ENCODE results near the gene TMEM114. TPM values are rescaled to one million over a fixed set of nuclear protein-coding genes. Genes with fewer than 3 reads are reported as not detected.
"Not testable (repeated sequence)": the region's sequence is repeated elsewhere in the genome, so short reads cannot be mapped to it uniquely, and the experiment has no call there.

TMEM114 gene
- polyA plus RNA-seq, 1 donor: 0.49 TPM

- Histone ChIP-seq H3K4me1 (ENCODE audit: control insufficient read depth, insufficient read depth, low read length) (peaks cover 4% of the 10 kb centered on the region), H3K4me3 (ENCODE audit: low read length) (no peak overlapping the region), H3K36me3 (ENCODE audit: control insufficient read depth, insufficient read depth, low read length) (no peaks in the 10 kb centered on the region), H3K9me3 (ENCODE audit: control insufficient read depth, low read depth, low read length) (no peaks in the 10 kb centered on the region), H3K27me3 (ENCODE audit: control insufficient read depth, insufficient read depth, low read length) (no peaks in the 10 kb centered on the region), H3K27ac (ENCODE audit: low read length) (no peak overlapping the region)
- no peak for DNase-seq
- WGBS (ENCODE audit: insufficient coverage, low lambda C conversion rate): 50% methylated on average over 1 of the region's 2 CpGs
Observed at GRCh38 chr16:8575399-8575798, 14.9 kb downstream of the TMEM114 start.

GRCh38 chr16:8572919-8573724 lies 17.2 kb downstream of the TMEM114 start:
- H3K27ac ChIP-seq (ENCODE audit: low read length): no peak overlapping the region
- no peaks in the 10 kb centered on the region for H3K36me3 ChIP-seq (ENCODE audit: control insufficient read depth, insufficient read depth, low read length)
- WGBS (ENCODE audit: insufficient coverage, low lambda C conversion rate): 100% methylated on average over 1 of the region's 7 CpGs
- H3K9me3 ChIP-seq (ENCODE audit: control insufficient read depth, low read depth, low read length): no peaks in the 10 kb centered on the region
- peaks cover 4% of the 10 kb centered on the region for H3K4me1 ChIP-seq (ENCODE audit: control insufficient read depth, insufficient read depth, low read length)
- H3K4me3 ChIP-seq (ENCODE audit: low read length): no peak overlapping the region
- no peak for DNase-seq
- H3K27me3 ChIP-seq (ENCODE audit: control insufficient read depth, insufficient read depth, low read length): peaks cover 2% of the 10 kb centered on the region

- no peak for DNase-seq
- Histone ChIP-seq H3K9me3 (ENCODE audit: control insufficient read depth, low read depth, low read length) (no peaks in the 10 kb centered on the region), H3K27me3 (ENCODE audit: control insufficient read depth, insufficient read depth, low read length) (peaks cover 2% of the 10 kb centered on the region), H3K4me3 (ENCODE audit: low read length) (no peak overlapping the region), H3K27ac (ENCODE audit: low read length) (no peak overlapping the region), H3K4me1 (ENCODE audit: control insufficient read depth, insufficient read depth, low read length) (peaks cover 4% of the 10 kb centered on the region), H3K36me3 (ENCODE audit: control insufficient read depth, insufficient read depth, low read length) (no peaks in the 10 kb centered on the region)
- WGBS (ENCODE audit: insufficient coverage, low lambda C conversion rate): no CpG with 5 or more reads among the region's 11 CpGs
Observed at GRCh38 chr16:8572063-8572918, 18.0 kb downstream of the TMEM114 start.

GRCh38 chr16:8571061-8571596 lies 19.2 kb downstream of the TMEM114 start:
- H3K9me3 ChIP-seq (ENCODE audit: control insufficient read depth, low read depth, low read length): no peaks in the 10 kb centered on the region
- H3K4me1 ChIP-seq (ENCODE audit: control insufficient read depth, insufficient read depth, low read length): peaks cover 4% of the 10 kb centered on the region
- no peaks in the 10 kb centered on the region for H3K36me3 ChIP-seq (ENCODE audit: control insufficient read depth, insufficient read depth, low read length)
- H3K27ac ChIP-seq (ENCODE audit: low read length): peak overlapping the region; percentile 25
- H3K4me3 ChIP-seq (ENCODE audit: low read length): no peak overlapping the region
- peaks cover 2% of the 10 kb centered on the region for H3K27me3 ChIP-seq (ENCODE audit: control insufficient read depth, insufficient read depth, low read length)
- peak in 1 of 2 donors; percentile 34 for DNase-seq
- WGBS (ENCODE audit: insufficient coverage, low lambda C conversion rate): no CpG with 5 or more reads among the region's 6 CpGs

GRCh38 chr16:8570393-8570792 lies 19.9 kb downstream of the TMEM114 start:
- not testable (repeated sequence) for H3K27me3 ChIP-seq (ENCODE audit: control insufficient read depth, insufficient read depth, low read length); H3K4me3 ChIP-seq (ENCODE audit: low read length); H3K4me1 ChIP-seq (ENCODE audit: control insufficient read depth, insufficient read depth, low read length); H3K27ac ChIP-seq (ENCODE audit: low read length); H3K36me3 ChIP-seq (ENCODE audit: control insufficient read depth, insufficient read depth, low read length); H3K9me3 ChIP-seq (ENCODE audit: control insufficient read depth, low read depth, low read length); DNase-seq
- WGBS (ENCODE audit: insufficient coverage, low lambda C conversion rate): no CpG with 5 or more reads among the region's 12 CpGs

GRCh38 chr16:8569650-8570346 lies 20.5 kb downstream of the TMEM114 start:
- no peaks in the 10 kb centered on the region for H3K36me3 ChIP-seq (ENCODE audit: control insufficient read depth, insufficient read depth, low read length)
- no CpG with 5 or more reads among the region's 35 CpGs for WGBS (ENCODE audit: insufficient coverage, low lambda C conversion rate)
- H3K27ac ChIP-seq (ENCODE audit: low read length): no peak overlapping the region
- peaks cover 4% of the 10 kb centered on the region for H3K4me1 ChIP-seq (ENCODE audit: control insufficient read depth, insufficient read depth, low read length)
- H3K9me3 ChIP-seq (ENCODE audit: control insufficient read depth, low read depth, low read length): no peaks in the 10 kb centered on the region
- DNase-seq: no peak
- H3K4me3 ChIP-seq (ENCODE audit: low read length): no peak overlapping the region
- H3K27me3 ChIP-seq (ENCODE audit: control insufficient read depth, insufficient read depth, low read length): peaks cover 2% of the 10 kb centered on the region

GRCh38 chr16:8568231-8568617 lies 22.1 kb downstream of the TMEM114 start:
- Histone ChIP-seq H3K27ac (ENCODE audit: low read length) (no peak overlapping the region), H3K9me3 (ENCODE audit: control insufficient read depth, low read depth, low read length) (no peaks in the 10 kb centered on the region), H3K4me3 (ENCODE audit: low read length) (no peak overlapping the region), H3K36me3 (ENCODE audit: control insufficient read depth, insufficient read depth, low read length) (no peaks in the 10 kb centered on the region), H3K27me3 (ENCODE audit: control insufficient read depth, insufficient read depth, low read length) (peaks cover 2% of the 10 kb centered on the region), H3K4me1 (ENCODE audit: control insufficient read depth, insufficient read depth, low read length) (peaks cover 4% of the 10 kb centered on the region)
- DNase-seq: no peak
- no CpG with 5 or more reads among the region's 6 CpGs for WGBS (ENCODE audit: insufficient coverage, low lambda C conversion rate)

- Histone ChIP-seq H3K27me3 (ENCODE audit: control insufficient read depth, insufficient read depth, low read length) (peaks cover 2% of the 10 kb centered on the region), H3K4me1 (ENCODE audit: control insufficient read depth, insufficient read depth, low read length) (peaks cover 4% of the 10 kb centered on the region), H3K27ac (ENCODE audit: low read length) (no peak overlapping the region), H3K9me3 (ENCODE audit: control insufficient read depth, low read depth, low read length) (no peaks in the 10 kb centered on the region), H3K4me3 (ENCODE audit: low read length) (no peak overlapping the region), H3K36me3 (ENCODE audit: control insufficient read depth, insufficient read depth, low read length) (no peaks in the 10 kb centered on the region)
- no CpG with 5 or more reads among the region's 23 CpGs for WGBS (ENCODE audit: insufficient coverage, low lambda C conversion rate)
- DNase-seq: peak; percentile 74 to 79
Observed at GRCh38 chr16:8567355-8568230, 22.7 kb downstream of the TMEM114 start.

GRCh38 chr16:8565498-8565897 lies 24.8 kb downstream of the TMEM114 start:
- Histone ChIP-seq H3K27me3 (ENCODE audit: control insufficient read depth, insufficient read depth, low read length) (peaks cover 2% of the 10 kb centered on the region), H3K4me1 (ENCODE audit: control insufficient read depth, insufficient read depth, low read length) (no peaks in the 10 kb centered on the region), H3K9me3 (ENCODE audit: control insufficient read depth, low read depth, low read length) (no peaks in the 10 kb centered on the region), H3K4me3 (ENCODE audit: low read length) (no peak overlapping the region), H3K27ac (ENCODE audit: low read length) (no peak overlapping the region), H3K36me3 (ENCODE audit: control insufficient read depth, insufficient read depth, low read length) (no peaks in the 10 kb centered on the region)
- no peak for DNase-seq
- WGBS (ENCODE audit: insufficient coverage, low lambda C conversion rate): 0% methylated on average over 1 of the region's 10 CpGs

Data from large intestine (tissue), 3 donors.